HL-60/S4 (cell line): ENCODE data around the gene NRXN2.
"Not testable (repeated sequence)": the region's sequence is repeated elsewhere in the genome, so short reads cannot be mapped to it uniquely, and the experiment has no call there.

Experiments
- in situ Hi-C: fragments of 300-500 bp; cut with MboI; formaldehyde crosslinking; loops from 2 replicates; pipeline ENCODE4 v1.14.3; 2022; ENCODE audit warnings: low sequenced_read_pairs

The NRXN2 gene

DNA sequence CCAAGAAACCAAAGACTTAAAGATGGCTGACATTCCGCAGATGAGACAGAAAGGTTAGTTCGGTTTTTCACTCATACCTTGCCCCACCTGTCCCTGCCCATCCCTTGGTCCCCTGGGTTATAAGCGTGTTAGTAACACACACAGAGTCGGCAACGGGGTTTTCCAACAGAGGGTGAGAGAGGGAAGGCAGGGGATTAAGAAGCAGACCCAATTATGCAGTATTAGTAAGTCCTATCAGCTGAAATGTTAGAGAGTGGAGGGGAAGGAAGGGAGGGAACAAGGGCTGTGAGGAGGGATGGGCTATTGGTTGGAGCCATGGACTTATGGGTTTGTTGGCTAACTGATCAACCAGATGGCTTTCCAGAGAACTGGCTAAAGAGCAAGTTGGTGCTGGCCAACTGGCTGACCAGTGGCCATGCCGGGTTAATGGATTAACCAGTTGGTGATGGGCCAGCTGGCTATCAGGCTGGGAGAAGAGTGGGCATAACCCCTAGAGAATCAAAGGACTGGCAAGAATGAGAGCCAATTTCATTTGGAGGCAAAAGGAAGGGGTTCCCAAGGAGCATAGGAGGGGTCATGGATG, 45.5 kb downstream of the NRXN2 start:
- in situ Hi-C loops = no loop called here

- in situ Hi-C loops = no loop called here
Observed at GRCh38 chr11:64676261-64676615, 46.8 kb downstream of the NRXN2 start.

DNA sequence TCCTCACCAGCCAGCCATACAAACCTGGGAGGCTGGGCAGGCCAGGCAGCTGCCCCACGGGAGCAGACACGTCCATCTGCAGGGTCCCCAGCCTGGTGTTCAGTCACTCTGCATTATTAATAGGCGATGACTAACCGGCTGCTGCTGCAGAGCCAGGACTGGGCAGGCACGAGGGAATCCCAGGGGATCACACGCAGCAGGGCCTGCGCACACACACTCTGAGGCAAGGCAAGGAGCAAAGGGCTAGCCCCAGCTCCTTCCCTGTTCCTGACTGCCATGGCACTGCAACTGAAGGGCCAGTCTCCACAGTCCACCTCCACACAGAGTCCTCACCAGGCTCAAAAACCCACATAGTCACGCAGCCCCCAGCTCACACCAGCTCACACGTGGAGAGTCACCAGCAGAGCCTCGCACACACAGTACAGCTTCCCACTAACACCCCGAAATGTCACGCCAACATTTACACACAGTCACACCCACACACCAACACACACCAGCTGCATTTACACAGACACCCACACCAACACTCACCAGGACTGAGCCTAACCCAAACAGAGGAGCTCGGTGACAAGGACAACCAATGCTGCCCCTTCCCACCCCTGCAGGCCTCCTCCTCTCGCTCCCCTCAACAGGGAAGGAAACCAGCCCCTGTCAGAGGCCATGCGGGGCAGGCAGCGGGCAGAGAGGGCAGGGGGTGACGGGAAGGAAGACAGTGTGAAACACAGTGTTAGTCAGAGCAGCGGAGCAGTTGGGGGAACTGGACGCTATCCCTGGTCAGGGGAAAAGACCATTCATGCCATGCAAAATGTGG, 47.3 kb downstream of the NRXN2 start:
- in situ Hi-C loops = no loop called here

DNA sequence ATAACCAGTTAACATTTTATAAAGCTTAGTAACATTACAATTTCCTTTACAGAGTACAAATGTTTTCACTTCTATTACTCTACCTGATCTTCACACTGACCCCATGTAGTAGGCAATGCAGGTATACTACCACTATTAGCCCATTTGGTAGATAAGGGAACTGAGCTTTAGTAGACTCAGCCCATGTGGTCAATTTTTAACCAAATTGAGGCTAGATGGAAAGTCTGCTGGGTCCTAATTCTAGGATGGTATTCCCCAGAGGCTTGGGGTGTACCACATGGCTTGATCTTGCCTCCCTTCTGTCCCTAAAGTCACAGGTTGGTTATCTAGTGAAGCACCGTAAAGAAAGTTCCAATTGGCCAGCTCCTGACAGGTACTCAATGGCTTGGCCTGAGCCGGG, 48.2 kb downstream of the NRXN2 start:
- in situ Hi-C loops = no loop called here

GRCh38 chr11:64673279-64673678, 49.7 kb downstream of the NRXN2 start:
- in situ Hi-C loops = no loop called here

GRCh38 chr11:64672875-64673274, 50.1 kb downstream of the NRXN2 start:
- in situ Hi-C loops = no loop called here

- in situ Hi-C loops = no loop called here
Observed at GRCh38 chr11:64670975-64671374, 52.0 kb downstream of the NRXN2 start.

DNA sequence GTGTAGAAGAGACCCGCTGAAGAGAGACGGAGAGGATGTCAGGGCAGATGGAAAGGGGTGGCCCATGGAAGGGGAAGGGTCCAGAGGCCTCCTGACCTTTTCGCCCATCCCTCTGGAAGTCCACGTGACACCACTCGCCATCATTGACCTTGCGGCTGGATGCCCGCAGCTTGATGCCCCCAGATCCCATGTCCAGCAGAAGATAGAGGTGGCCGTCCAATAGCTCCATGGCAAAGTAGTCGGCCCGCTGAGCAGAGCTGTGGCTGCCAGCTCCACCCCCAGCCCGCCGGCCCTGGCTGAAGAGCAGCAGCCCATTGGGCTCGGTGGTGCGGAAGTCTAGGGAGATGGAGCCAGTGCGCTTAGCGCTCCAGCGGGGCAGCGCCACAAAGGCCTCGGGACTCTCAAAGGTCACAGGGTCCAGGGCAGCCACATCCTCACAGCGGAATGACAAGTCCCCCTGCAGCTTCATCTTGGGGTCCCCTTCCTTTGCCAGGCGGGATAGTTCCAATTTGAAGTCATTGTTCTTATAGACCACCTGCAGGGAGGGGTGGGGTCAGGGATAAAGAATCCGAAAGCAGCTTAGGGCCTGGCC, 55.7 kb downstream of the NRXN2 start:
- in situ Hi-C loops = no loop called here

DNA sequence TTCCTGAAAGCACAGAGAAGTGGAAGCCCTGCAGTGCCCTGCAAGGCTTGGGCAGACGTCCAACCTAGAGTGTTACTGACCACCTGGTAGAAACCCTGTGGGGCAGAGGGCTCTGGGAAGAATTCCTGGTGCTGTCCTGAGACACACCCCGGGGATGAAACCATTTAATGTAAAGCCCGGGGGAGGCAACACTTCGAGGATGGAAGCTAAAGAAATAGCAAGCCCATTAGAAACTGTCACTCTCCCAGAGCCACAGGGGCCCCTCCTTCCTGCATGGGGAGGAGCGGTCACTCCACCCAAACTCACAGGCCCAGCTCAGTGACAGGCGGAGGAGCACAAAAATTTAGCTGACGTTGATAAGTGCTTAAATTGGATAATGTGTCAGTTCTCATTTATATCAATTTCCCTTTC, 57.6 kb downstream of the NRXN2 start:
- in situ Hi-C loops = no loop called here

DNA sequence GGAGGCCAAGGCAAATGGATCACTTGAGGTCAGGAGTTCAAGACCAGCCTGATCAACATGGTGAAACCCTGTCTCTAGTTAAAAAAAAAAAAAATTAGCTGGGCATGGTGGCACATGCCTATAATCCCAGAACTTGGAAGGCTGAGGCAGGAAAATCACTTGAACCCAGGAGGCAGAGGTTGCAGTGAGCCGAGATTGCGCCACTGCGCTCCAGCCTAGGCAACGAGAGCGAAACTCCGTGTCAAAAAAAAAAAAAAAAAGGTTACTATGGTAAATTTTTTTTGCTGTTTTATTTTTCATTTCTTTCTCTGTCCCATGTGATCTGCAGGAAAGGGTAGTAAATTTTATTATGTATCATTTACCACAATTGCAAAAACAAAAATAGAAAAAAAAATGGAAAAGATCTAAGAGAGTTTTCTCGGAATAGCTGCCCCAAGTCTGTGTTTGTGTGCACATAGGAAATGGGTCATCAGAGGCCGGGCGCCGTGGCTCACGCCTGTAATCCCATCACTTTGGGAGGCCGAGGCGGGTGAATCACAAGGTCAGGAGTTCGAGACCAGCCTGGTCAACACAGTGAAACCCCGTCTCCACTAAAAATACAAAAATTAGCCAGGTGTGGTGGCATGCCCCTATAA, 58.6 kb downstream of the NRXN2 start:
- in situ Hi-C loops = not testable (repeated sequence)

- in situ Hi-C loops = no loop called here
Observed at GRCh38 chr11:64663656-64664055, 59.3 kb downstream of the NRXN2 start.

DNA sequence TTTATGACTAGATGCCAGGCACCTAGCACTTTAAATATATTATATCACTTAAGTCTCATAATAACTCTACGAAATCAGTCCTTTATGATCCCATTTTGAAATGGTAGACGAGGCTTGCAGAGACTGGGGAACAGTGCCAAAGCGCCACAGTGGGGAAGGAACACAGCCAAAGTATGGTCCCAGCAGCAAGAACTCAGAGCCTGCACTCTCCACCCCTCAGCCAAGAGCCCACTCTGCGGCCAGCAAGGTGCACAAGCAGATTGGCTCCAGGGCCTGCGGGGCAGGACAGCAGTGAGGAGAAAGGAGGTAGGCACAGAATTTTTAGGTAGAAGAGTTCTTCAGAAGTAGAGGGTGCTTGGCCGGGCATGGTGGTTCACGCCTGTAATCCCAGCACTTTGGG, 61.4 kb downstream of the NRXN2 start:
- in situ Hi-C loops = no loop called here

GRCh38 chr11:64661146-64661545, 61.9 kb downstream of the NRXN2 start:
- in situ Hi-C loops = no loop called here

GRCh38 chr11:64660706-64661105, 62.3 kb downstream of the NRXN2 start:
- in situ Hi-C loops = no loop called here

GRCh38 chr11:64660205-64660604, 62.8 kb downstream of the NRXN2 start:
- in situ Hi-C loops = no loop called here

- in situ Hi-C loops = no loop called here
Observed at GRCh38 chr11:64659417-64660144, 63.4 kb downstream of the NRXN2 start.

DNA sequence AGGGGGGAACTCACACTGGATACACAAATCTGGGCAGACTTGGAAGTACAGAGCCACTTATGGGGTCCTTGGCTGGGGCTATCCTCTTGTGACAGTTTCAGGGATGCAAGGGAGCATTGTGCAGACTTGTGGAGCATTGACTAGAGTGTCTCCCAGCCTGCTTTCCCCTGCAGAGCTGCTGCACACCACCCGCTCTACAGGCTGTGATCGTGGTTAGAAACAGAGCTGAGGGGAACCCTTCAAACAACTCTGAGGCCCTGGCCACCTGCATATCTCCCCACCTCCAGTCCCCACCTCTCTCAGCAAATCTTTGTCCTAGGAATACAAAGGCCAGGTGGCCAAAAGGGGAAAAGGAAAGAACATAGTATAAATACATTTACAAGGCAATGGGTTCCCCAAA, 64.7 kb downstream of the NRXN2 start:
- in situ Hi-C loops = no loop called here

- in situ Hi-C loops = no loop called here
Observed at GRCh38 chr11:64656862-64657261, 66.1 kb downstream of the NRXN2 start.

DNA sequence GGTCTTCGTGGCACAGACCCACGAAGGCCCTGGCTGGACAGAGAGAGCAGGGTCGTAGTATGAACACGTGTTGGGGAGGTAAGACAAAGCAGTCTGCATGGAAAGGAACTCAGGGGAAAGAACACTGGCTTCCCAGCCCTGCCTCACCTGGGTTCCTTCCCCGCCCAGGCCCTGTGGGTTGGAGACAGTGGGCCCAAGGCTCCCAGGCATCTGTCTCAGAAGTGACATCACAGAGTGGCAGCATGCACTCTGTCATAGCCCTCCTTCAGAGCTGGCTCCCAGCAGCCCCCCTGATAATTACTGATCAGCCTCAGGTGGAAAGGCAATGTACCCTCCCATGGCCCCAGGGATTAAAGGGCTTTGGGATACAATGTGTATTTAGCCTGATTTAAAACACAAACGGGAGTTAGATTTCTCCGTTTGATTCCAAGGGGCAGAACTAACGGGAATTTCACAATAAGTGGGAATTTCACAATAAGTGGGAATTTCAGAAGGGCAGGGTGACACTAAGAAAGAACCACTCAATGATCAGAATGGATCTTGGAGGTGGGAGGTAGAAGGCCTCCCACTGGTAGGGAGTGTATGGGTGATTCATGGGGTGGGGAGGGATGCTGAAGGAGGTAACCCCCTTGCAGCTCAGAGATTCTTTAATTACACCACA, 66.9 kb downstream of the NRXN2 start:
- in situ Hi-C loops = no loop called here

GRCh38 chr11:64654958-64655541, 67.9 kb downstream of the NRXN2 start:
- in situ Hi-C loops = no loop called here
